HG02588 (cell line): ENCODE data around the gene ERCC2.

Source experiments
- ATAC-seq: cut with Tn5 transposase; IDR thresholded peaks from one replicate; pipeline ENCODE4 v1.9.1; 2021; ENCODE audit warnings: mild to moderate bottlenecking, moderate library complexity; ENCODE audit not compliant: unreplicated experiment

The ERCC2 gene

DNA sequence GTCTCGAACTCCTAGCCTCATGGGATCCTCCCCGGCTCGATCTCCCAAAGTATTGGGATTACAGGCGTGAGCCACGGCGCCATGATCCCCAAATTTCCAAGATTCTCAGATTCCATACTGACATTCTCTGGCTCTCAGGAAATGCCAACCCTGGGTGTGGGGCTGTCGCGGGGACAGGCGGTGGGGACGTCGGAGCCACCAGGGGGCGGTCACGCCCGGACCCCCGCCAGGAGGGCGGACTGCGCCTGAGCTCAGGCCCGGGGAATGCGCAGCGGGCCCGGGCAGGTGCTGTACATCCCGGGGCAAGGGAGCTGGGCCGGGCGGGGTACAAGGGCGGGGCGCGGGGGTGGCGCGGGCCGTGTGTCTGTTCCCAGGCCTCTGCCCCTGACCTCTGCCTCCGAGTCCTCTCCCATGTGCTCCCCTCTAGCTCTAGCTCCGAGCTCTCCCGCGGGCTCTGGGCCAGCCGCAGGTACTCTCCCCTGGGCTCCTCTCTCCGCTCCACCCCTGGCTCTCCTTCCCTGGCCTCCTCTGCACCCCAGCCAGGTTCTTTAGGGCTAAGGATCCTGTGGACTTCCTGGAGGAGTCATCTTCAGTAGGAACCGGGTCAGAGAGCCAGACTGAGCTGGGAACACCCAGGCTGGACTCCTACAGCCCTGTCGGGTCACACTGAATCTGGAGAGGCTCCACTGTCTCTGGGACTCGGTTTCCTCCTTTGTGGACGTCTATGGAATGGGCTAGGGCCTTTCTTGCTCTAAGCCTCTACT is 32.1 kb upstream of the ERCC2 start:
- ATAC-seq: no peak

GRCh38 chr19:45401815-45402214 is 31.4 kb upstream of the ERCC2 start:
- no peak for ATAC-seq

DNA sequence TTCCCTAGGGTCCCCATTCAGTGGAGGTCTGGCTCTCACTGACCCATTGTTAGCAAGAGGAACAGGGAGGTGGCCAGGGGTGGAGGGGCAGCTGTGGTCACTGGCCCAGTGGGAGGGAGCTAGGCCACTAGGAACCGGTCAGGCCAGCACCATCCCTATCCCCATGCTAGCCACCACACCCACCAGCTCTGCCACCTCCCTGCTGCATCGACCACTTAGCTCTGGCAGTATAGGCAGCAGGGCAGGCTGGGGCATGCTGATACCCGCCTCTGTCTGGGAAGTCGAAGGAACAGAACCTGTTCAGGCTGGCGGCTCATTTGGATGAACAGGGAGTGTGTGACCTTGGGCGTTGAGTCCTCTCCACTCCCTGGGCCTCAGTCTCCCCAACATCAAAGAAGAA is 29.8 kb upstream of the ERCC2 start:
- no peak for ATAC-seq

- ATAC-seq: no peak
These were observed 25.6 kb upstream of the ERCC2 start for GRCh38 chr19:45395821-45396617.

- ATAC-seq: no peak
These were observed 21.7 kb upstream of the ERCC2 start for GRCh38 chr19:45391871-45392665.

GRCh38 chr19:45391346-45391745 is 21.0 kb upstream of the ERCC2 start:
- no peak for ATAC-seq

DNA sequence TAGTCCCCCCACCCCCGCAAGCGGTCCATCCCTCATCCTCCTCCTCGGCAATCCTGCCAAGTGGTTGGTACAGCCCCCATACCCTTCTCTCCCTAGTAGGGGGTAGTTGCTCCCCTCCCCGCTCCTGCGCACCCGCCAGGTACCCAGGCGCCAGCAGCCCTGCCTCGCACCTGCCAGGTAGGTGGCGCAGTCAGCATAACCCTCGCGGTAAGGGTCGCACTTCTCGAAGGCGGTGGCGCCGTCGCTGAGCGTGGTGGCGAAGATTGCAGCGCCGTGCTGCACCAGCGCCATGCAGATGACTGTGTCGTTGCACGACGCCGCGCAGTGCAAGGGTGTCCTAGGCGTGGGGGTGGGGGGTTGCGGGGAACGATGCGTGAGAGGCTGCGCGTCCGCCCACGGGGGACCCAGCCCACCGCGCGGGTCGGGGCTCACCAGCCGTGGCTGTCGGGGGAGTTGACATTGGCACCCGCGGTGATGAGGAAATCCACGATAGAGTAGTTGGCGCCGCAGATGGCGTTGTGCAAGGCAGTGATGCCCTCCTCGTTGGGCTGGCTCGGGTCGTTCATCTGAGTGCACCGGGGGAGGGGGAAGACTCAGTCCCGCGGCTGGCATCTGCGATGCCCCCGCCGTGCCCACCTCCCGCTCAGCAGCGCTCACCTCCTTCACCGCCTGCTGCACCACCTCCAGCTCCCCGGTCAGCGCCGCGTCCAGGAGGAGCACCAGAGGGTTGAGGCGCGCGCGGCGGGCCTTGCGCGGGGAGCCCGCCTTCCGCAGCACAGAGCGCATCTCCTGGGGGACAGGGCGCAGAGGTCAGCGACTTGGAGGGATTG is 15.2 kb upstream of the ERCC2 start:
- ATAC-seq: no peak

DNA sequence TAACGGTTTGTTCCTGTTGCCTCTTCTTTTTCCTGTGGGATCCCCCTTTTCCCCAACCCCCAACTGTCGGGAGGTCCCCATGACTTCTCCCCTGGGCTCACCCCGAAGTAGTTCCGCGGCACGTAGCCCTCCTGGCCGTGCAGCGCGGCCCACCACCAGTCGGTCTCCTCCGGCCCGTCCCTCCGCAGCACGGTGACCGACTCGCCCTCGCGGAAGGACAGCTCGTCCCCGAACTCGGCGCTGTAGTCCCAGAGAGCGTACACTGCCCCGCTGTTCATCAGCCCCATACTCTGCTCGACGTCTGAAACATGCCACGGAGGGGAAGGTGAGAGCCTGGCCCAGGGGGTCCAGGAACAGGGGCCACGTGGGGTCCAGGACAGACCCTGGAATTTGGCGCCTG is 12.1 kb upstream of the ERCC2 start:
- ATAC-seq: no peak

GRCh38 chr19:45380107-45380506 is 9.7 kb upstream of the ERCC2 start:
- no peak for ATAC-seq

GRCh38 chr19:45376045-45376724 is 5.8 kb upstream of the ERCC2 start:
- ATAC-seq: no peak

DNA sequence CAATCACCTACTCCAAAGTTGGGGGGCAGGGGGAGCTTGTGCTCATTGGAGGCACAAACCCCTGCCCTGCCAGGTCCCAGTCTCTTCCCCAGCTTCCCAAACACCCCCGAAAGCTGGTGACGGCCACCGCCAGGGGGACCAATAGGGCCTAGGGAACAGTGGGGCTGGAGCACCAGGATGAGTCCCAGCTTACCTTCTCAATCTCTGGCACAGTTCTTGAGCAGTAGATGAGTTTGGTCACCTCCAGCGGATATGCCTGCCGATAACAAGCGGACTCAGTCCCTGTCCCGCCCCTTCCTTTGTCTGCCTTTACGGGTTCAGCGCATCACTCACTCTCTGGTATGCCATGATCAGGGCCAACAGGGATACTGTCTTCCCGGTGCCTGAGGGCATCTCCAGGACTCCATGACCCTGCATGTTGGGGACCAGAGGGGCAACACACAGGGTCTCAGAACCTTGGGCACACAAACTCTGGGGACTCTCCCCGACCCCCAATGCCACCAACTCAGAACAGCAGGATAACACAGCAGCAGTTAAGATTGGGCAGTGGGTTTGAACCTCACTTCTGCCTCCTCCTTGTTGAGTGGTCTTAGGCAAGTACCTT is 1.5 kb downstream of the ERCC2 start:
- no peak for ATAC-seq

DNA sequence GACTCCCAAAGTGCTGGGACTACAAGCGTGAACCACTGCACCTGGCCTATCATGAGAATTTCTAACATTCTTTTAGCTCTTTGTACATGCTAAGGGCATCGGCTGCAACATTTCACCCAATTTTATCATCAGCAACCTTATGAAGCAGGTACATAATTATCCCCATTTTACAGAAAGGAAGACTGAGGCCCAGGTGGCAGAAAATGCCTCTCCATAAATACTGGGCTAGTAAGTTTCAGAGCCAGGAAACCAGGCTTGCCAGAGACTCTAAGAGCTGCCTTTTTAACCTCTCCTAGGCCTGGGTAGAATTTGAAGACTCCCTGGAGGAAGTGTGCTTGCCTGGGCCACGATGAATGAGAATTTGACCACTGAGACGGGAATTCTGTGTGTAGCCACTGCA is 2.2 kb downstream of the ERCC2 start:
- ATAC-seq: no peak

- ATAC-seq: no peak
These were observed 5.7 kb downstream of the ERCC2 start for GRCh38 chr19:45364696-45365095.

DNA sequence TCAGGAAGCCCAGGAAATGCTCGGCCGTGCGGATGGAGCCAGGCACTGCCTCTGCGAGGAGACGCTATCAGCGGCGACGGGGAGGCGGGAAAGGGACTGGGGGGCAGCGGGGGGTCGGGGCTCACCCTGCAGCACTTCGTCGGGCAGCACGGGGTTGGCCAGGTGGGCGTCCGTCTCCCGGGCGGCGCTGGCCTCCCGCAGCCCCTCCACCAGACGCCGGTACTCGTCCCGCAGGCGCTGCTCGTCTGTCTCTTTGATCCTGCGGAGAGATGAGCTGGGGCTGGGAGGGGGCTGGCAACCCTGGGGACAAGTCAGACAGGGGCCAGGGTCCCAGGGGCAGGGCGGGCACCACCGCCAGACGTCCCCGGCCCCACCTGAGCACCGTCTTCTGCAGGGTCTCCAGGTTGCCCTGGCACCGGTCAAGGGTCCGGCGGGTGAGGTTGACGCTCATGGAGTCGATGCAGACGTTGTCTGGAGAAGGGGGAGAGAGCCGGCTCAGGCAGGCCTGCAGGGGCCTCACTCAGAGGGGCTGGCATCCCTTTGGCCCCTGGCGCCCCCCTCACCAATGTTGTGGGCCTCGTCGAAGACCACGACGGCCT is 6.4 kb downstream of the ERCC2 start:
- ATAC-seq: no peak

DNA sequence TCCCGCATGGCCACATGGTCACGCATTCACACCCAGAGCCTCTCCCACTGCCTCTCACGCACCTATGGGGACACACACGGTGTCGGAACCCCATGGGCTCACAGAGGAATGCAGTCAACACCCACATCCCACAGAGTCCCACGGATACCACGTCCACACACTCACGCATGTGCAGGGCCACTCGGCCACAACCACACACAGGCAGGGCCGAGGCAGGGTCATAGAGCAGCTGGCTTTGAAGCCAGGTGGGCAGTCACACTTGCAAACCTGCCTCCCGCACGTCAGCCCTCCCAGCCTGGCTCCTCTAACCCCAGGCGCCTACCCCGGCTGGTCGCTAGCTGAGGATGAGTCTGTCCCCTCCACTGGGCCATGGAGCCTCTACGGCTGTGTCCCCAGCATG is 8.1 kb downstream of the ERCC2 start:
- ATAC-seq: no peak

- no peak for ATAC-seq
These were observed 8.8 kb downstream of the ERCC2 start for GRCh38 chr19:45361608-45362007.

GRCh38 chr19:45358213-45358792 is 12.1 kb downstream of the ERCC2 start:
- no peak for ATAC-seq

- ATAC-seq: no peak
These were observed 13.0 kb downstream of the ERCC2 start for GRCh38 chr19:45357445-45357783.
